ENCODE measurements around the gene CLIC4.
A peak's percentile ranks its signal among the peaks of the same experiment; 100 is the strongest.

Gene CLIC4

GRCh38 chr1:24856787-24857506 lies 111.7 kb downstream of the CLIC4 start:
- no peak for DNase-seq

DNA sequence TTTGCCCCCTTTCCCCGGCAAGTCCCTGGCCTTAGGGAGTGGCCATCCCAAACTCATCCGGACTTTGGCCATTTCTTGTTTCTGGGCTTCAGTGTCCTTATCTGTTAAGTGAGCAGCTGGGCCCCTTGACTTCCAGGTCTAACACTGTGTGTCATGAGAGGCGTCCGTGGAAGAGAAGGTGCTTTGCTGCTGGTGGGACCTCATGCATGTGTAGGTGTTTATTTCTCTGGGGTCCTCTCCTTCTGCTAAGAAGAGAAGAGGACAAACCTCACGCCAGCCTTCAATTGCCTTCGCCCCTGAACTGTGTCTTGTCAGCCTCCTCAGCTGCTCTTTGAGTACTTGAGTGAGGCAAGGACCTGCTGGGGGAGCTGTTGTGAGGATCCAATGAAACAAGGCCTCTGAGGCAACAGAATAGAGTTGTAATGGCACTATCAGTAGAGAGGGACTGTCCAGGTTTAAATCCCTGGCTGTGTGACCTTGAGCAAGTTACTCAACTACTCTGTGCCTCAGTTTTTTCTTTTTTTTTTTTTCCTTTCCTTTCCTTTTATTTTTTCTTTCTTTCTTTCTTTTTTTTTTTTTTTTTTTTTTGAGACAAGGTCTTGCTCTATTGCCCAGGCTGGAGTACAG lies 112.4 kb downstream of the CLIC4 start:
- no peak for DNase-seq

DNA sequence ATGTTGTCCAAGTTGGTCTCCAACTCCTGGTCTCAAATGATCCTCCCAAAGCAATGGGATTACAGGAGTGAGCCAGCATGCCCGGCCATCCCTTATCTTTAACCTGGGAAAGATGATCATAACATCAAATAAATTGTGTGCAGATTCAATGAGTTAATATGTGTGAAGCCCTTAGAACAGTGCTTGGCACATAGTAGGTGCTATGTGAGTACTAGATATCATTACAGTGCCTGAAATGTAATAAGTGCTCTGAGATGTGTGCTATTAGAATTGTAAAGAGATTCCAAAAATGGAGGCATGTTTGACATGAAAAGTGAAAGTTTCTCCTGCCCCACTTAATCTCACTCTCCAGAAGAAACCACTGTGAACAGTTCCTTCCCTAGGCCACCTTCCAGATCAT lies 113.0 kb downstream of the CLIC4 start:
- no peak for DNase-seq

DNA sequence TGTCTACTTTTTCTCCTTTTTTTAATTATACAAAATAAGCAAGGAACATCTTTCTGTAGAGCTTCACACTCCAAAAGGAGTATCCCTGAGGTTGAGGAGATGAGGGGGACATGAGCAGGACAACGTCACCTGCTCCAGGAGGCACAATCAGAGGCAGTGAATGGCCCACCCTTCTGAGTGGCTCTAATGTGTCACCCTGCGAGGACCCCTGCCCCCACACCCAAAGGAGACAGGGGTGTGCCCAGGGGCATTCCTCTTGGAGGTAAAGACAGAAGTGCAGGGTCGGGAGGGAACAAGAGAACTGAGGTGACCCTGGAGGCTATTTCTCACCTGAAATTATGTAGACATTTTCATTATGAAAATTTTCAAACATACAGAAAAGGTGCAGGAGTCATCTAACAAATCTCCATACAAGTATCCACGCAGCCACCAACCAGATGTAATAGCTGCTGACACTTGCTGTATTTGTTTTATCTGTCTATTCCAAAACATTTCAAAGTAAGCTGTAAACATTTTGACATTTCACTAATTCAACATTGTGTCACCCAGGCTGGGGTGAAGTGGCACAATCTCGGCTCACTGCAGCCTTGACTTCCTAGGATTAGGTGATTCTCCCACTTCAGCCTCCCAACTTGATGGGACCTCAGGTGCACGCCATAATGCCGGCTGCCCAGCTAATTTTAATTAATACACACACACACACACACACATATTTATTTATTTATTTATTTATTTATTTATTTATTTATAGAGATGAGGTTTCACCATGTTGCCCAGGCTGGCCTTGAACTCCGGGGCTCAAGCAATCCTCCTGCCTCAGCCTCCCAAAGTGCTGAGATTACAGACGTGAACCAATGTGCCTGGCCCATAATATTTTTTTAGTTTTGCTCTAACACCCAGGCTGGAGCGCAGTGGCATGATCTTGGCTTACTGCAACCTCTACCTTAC lies 114.1 kb downstream of the CLIC4 start:
- DNase-seq: no peak

- no peak for DNase-seq
Observed at GRCh38 chr1:24860841-24861240, 115.6 kb downstream of the CLIC4 start.

DNA sequence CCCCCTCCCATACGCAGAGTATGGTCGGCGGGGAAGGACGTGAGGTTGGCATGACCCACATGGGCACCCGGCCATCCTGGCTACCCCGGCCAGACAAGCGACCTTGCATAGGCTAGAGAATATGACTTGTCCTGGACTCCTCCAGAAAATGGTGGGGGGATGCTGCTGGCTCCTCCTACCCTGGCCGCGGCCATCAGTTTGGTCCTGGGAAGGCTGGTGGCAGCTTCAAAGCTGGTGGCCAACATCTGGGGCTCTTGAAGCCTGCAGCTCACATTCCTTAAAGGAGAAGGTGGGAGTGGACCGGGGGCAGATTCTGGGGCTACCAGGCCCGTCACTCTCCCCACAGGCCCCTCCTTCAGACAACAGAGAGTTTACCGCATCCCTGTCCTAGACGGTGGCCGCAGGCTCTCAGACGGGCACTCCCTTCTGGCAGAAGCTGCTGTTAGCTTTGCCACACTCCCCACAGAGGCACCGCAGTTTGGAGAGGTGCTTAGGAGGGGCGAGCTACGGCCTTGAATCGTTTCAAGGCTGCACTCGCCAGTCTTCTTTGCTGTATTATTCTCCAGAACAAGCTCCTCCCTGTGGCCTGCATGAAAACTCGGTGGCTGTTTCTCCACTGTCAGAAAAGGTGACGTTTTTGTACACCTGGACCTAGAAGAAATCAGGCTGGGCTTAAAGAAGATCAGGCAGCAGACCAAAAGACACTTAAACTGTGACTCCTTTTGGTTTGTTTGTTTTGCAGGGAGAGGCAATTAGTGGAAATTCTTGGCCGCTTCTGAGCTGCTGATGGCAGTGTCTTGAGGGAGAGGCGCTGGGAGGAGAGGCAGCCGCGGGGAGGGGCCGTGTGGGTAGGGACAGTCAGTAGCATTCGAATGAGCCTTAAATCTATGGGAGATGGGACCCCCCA lies 116.8 kb downstream of the CLIC4 start:
- DNase-seq: no peak

- no peak for DNase-seq
Observed at GRCh38 chr1:24862775-24863483, 117.7 kb downstream of the CLIC4 start.

GRCh38 chr1:24864370-24864777 lies 119.1 kb downstream of the CLIC4 start:
- DNase-seq: no peak

- DNase-seq: no peak
Observed at GRCh38 chr1:24865168-24865567, 119.9 kb downstream of the CLIC4 start.

DNA sequence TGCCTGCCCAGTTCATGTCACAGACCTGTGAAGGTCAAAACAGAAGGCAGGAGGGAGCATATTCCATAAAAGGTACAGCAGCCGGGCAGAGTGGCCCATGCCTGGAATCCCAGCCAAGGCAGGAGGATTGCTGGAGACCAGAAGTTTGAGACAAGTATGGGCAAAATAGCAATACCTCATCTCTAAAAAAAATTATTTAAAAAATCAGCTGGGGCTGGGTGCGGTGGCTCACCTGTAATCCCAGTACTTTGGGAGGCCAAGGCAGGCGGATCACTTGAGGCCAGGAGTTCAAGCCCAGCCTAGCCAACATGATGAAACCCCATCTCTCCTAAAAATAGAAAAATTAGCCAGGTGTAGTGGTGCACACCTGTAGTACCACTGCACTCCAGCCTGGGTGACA lies 120.3 kb downstream of the CLIC4 start:
- DNase-seq: no peak

- no peak for DNase-seq
Observed at GRCh38 chr1:24866211-24867083, 121.2 kb downstream of the CLIC4 start.

DNA sequence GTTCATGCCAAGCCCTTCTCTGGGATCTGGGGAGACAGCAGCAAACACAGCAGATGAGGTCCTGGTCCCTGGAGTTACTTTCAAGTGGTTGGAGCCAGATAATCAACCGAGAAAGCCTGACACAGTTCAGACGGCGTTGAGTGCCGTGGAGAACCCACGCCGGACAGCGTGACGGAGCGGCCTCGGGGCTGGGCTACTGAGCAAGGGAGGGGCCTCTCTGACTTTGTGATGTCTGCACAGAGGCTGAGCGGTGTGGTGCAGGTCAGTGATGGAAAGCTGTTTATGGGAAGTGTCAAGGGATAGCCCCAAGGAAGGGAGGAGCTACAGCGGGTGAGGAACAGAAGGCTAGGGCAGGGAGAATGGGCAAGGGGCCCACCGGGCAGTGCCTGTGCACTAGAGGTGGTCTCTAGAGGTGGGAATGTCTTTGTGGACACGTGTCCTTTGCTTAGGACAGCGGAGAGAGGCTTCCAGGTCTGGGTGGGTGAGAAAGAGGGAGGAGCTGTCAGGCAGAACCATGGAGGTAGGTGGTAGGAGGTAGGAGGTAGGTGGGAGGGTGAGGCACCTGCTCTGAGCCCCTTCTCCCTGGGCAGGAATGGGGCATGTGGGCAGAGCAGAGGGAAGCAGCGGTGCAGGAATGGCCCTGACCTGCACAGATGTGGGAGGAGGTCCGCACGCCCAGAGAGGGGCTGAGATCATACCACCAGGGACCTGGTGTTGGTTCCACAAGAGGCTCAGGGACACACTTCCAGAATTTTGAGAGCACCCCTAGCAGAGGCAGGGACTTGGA lies 122.0 kb downstream of the CLIC4 start:
- no peak for DNase-seq

DNA sequence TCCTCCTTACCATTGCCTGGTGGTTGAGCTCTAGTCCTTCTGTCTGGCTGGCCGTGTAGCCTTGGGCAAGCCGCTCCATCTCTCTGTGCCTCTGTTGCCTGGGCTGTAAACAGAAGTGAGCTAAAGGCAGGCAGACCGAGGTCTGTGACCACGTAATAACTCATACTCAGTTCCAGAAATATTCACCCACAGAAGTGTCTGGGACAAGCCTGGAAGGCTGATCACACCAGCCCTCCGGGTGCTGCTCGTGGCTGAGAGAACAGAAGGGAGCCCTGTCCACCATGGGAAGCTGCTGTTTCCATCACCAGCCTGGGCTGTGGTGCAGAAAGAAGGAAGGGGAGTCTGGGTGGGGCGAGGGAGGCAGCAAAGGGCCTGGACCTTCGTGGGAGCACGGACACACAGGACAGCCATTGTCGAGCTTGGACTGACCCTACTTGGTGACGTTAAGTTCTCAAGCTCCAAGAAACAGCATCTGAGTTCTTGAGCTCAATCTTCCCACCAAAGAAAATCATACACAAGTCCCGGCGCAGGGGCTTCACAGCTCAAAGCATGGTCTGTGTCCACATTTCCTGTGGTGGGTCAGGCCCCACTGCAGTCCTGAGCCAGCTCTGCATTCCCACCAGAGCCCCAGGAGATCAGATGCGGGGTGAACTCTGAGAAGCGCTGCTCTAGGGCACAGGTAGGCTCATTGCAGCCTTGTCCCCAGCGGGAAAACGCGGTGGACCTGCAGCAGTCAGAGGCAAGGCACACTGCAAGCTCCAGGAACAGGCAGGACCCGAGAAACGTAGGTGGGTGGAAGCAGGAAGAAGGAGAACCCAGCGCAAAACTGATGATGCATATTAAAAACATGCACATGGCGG lies 123.0 kb downstream of the CLIC4 start:
- DNase-seq: no peak

DNA sequence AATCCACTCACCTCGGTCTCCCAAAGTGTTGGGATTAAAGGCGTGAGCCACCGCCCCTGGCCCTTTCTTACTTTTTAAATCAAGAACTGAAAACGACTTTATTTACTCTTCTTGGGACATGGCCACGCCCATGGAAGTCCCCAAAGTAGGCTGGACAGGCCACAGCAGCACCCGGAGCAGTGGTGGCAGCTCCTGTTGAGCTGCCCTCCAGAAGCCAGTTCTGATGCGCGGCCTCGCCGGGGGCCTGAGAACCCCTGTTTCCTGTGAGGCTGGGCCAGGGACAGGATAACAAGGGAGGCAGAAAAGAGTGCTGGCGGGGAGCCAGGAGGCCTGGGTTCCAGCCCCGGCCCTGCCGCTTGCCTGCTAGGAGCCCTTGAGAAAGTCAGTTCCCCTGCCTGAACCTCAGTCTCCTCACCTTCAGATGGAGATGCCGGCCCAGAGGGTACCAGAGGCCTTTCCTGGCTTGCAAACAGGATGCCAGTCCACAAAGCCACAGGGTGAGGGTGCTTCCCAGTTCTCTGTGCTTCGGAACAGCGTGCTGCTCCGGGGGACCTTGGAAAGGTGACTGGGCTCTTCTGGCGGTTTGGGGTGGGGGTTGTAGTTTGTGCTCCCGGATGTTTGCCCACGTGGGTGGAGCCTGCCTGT lies 125.4 kb downstream of the CLIC4 start:
- no peak for DNase-seq

- no peak for DNase-seq
Observed at GRCh38 chr1:24871306-24871901, 126.2 kb downstream of the CLIC4 start.

DNA sequence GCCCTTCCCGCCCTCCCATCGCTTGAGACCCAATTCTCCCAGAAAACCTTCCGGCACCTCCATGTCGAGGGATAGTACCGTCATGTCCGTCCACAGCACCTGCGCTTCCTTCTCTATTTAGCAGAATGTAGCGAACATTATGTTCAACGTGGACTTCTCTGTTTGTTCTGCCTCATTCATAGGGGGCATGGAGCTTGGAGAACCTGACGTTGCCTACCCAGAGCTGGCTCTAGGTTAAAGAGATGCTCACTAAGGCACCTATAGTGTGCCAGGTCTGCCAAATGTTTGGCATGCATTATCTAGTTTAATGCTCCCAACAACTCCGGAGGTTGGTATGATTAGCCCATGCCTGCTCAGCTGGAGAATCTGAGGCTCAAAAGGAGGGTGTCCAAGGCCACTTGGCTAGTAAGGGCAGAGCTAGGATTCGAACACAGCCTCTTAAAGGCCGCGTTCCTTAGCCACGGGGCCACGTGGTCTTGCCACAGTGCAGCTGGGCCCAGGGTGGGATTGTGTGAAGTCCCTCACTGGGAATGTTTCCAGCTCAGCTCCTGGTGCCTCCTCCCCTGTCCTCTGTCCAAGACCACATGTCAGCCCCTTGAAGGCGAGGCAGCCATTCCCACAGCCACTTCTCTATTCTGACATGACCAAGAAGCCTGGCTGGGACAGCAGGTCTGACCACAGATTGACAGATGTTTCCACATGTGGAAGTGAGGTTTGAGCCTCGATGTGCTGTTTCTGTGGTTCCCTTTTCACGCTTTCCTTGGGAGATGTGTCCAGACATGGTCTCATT lies 127.0 kb downstream of the CLIC4 start:
- DNase-seq: peak in 25 of 56 donors; percentile 3 to 51 (median 16)
